Activated gamma-delta T cell treated with anti-CD3 and anti-CD28 coated beads, Interleukin-2, amount 50 U/mL, for 16 hours (primary cell): ENCODE results near the gene NFAM1.

ENCODE experiments used
- DNase-seq: peaks from one replicate; pipeline ENCODE4 v3.0.0-alpha.2; 2020; ENCODE audit warnings: low read depth

Gene NFAM1

DNA sequence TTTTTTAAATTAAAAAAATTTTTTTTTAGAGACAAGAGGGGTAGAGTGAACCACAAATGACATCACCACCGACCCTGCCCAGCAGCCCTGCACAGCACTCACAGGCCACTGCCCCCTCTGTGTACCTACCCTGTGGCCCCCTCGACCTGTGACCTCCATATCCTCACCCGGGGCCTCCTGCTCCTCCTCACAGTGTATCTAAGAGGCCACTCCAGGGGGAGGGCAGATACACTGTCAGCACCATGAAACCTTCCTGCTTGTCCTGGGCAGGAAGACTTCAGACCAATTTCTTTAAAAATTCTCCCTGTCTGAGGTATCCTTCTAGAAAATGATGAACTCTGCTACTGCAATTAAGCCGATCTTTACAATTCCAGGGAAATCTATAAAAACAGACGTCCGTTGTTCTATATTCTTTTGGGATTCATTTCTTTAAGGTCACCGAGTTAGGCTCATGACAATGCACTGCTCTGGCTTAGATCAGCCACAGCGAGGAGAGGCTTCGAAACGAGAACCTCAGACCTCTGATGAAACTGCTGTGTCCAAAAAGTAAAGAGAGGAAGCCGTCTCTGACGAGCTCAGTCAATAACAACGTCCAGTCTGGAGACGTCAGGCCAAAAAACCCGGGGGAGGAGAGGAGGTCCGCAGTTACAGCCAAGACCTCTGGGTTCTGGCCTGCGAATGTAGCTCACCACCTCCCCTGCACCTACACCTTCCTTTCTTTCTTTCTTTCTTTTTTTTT is 17.5 kb downstream of the NFAM1 start:
- DNase-seq = no peak

GRCh38 chr22:42414021-42414420 is 18.2 kb downstream of the NFAM1 start:
- DNase-seq = no peak

DNA sequence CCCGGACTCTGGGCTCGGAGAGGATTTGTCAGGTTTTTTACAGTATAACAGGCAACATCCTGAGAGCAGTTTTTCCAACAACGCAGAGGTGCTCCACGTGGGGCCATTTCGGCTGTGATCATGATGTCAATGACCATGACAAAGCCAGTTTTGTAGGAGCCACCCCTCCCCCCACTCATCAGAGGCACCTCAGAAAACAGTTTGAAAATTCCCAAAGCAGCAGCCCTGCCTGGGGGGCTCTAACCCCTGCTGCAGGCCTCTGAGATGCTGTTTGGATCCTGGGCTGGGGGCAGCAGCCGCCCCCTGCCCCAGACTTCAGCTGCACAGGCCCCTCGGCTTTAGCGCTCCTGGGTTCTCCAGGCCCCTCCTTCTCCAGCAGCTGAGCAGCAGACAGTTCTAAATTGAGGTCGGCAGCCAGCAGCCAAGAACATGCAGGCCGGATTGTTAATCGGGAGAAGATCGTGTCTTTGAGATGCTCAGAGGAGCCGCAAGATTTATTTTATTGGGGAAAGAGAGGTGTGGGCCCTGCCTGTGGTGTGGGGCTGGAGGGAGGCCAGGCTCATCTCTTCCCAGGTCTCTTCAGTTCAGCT is 19.4 kb downstream of the NFAM1 start:
- DNase-seq = no peak

GRCh38 chr22:42410708-42411107 is 21.5 kb downstream of the NFAM1 start:
- DNase-seq = no peak

DNA sequence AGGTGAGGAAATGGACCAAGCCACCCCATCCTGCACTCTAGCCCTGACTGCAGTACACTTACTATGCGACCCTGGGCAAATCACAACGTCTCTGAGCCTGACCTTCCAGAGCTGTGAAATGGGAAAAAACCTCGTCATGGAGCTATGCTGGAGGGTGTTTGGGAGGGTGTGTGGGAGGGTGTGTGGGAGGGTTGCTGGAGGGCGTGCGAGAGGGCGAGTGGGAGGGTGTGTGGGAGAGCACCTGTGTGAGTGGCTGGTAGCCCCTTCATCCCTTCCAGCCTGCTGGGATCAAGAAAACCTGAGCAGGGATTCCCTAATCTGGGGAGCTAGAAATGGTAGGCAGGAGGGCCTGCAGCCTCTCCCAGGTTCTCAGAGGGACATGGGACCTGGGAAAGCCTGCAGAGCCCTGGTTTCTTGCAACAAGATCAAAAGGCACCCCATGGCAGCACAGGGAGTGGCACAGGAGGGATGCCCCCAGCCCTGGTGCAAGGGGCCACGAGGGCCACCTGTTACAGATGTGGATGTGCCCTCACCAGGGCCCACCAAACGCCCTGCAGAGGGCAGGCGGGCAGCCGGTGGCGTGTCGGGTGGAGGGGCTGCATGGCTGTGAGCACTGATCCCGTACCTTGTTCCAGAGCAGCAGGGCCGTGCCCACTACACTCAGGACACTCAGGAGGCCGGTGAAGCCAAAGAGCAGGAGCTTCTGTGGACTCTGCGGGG is 23.2 kb downstream of the NFAM1 start:
- DNase-seq = no peak

GRCh38 chr22:42408276-42408675 is 23.9 kb downstream of the NFAM1 start:
- DNase-seq = no peak

GRCh38 chr22:42404266-42404665 is 27.9 kb downstream of the NFAM1 start:
- DNase-seq = no peak

DNA sequence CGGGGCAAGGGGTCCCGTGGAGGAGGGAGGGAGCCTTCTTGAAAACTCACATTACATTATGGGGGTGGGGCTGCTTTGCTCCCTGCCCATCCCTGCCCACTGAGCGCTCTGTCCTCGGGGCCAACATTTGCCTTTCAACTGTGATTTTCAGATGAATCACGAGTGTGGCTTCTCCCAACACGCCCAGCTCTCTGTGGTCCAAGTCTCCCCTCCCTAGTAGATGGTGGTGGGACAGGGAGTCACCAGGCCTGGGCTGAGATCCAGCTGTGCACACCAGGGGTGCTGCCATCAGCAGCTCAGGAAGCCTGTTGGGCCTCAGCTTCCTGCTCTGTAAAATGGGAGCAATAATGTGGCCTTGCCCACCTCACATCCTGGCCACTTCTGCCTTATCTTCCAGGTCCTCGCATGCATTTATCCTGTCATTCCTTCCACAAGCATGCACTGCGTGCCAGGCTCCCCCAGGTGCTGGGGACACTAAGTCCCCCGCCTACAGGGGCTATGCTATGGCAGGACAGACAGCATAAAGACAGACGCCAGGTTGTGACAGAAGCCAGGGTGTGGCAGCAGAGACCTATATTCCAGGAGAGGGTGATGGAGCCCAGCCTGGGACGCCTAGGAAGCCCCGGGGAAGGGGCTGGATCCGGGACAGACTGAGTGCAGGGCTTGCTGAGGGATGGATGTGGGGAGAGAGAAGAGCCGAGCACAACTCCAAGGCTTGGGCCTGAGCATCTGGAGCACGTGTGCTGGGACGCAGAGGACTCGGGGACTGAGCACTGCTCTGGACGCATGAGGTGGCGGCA is 30.5 kb downstream of the NFAM1 start:
- DNase-seq = no peak

- DNase-seq = no peak
Measured at GRCh38 chr22:42400811-42401534, 31.2 kb downstream of the NFAM1 start.

DNA sequence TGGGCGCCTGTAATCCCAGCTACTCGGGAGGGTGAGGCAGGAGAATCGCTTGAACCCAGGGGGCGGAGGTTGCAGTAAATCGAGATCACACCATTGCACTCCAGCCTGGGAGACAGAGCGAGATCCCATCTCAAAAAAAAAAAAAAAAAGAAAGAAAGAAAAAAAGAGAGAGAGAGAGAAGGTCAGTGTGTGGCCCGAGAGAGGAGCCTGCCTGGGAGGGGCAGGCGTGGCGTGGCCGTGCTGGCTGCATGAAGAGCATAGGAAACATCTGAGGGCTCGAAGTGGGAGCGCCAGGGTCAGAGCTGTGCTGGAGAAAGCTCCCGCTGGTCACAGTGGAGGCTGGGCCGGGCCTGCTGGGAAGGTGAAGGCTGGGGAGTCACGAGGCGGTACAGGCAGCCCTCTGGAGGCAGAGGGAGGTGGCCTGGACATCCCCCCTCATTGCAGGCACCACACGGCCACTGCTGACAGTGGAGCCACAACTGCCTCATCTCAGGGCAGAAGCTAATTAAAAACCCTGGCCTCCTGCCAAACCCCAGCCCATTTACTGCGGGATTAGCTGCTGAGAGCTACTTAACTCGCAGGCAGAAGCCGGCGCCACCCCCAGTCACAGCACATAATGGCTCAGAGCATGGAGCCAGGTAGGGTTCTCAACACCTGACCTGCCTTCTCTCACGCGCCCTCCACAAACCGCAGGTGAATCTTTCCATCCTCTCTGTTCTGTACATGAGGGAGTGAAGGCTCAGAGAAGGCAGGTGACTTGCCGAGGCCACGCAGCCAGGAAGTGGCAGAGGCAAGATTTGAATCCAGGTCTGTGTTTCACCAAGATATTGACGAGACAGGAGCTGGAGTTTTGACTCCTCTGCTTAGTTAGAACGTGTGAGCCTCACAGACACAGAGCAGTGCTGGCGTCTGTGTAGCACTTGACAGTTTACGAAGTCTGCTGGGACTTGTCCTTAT is 32.6 kb downstream of the NFAM1 start:
- DNase-seq = no peak

DNA sequence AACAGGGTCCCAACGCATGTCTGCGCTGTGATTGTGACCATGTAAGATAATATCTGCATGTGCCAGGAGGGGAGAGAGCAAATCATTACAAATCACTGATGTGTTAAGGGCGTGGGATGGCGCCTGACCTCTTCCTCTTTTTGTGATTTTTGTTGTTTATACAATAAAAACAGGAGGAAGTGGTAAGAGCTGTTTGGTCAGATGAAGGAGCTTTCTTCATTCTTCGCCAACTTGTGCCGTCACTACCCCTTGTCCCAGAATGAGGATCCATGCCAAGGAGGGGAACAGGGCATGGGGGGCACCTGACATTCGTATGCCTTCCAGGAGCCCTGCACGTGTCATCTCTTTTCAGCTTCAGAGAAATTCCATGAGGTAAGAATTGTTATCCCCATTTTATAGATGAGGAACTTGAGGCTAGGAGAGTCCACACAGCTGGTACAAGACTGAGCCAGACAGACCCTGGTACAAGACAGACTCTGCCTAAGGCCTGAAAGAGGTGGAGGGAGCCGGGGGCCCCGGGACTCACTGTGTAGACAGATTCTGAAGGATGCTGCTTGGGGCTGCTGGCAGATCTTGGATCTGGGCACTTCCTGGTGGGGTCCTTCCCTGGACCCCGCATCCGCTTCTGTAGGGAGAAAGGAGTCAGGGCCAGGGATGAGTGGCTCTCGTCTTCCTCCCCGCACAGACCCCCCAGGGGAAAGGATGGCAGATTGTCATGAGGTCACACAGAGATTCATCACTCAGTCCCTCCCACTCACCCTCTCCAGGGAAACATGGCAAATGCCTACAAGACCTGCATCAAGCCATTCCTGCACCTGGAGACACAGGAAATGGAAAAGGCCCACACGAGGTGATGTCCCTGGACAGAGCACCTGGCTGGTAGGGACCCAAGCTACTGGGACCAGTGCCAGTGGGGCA is 34.6 kb downstream of the NFAM1 start:
- DNase-seq = no peak

- no peak for DNase-seq
Measured at GRCh38 chr22:42396621-42397331, 35.4 kb downstream of the NFAM1 start.

GRCh38 chr22:42389143-42389542 is 43.1 kb downstream of the NFAM1 start:
- no peak for DNase-seq

DNA sequence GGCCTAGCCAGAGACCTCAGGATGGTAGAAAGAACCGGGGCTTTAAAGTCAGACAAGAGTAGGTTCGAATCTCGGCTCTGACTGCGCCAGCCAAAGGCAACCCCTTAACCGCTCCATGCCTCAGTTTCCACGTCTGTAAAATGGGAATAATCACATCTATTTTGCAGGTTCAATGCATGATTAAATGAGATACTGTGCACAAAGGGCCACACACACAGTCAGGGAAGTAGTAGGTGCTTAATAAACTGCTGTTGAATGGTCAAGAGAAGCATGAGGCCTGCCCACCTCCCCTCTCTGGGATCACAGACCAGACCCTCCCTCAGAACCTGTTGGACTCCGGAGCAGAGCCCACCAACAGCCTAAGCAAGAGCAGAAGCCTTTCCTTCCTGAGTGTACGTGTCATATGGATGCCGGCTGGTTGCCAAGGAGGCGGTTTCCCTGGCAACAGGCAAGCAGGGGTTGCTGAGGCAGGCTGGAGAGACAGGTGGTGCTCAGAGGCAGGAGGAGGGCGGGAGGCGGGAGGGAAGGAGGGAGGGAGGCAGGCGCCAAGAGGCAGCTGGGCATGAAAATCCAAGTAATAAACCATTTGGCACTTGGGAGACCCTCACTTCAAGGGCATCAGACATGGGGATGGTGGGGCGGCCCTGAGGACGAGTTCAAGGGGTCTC is 43.9 kb downstream of the NFAM1 start:
- no peak for DNase-seq

GRCh38 chr22:42387631-42388030 is 44.6 kb downstream of the NFAM1 start:
- DNase-seq = no peak

DNA sequence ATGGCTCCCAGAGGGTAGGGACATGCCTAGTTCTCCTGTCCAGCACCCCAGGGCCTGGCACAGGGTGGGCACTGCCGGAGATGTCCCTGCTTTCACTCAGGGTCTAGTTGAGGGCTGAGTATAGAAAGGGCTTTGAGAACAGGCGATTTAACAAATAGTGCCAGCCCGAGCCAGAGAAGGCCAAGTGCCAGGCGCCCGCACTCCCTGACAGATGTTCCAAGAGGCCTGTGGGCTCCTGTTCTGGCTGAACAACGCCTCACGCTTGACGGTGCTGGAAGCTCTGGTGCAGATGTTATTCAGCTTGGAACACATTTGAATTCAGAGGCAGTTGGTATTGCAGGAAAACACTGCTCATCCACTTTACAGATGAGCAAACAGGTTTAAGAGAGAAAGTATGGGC is 46.5 kb downstream of the NFAM1 start:
- DNase-seq = no peak

DNA sequence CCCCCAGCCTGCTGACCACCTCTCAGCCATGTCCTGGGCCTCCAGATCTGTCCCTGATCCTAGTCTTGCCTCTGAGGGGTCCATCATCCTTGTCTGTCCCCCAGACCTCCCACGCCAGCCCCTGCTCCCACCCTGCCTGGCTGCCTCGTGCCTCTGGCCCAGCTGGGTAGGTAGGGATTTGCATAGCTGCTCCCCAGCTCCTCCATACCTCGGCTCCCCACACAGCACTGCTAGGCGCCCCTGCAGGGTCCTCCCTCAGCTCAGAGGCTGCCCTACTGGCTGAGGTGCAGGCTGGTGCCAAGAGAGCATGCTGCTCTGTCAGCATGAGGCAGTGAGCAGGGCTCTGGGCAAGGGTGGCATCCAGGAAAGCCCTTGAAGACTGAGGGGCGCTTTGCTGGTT is 47.7 kb downstream of the NFAM1 start:
- no peak for DNase-seq

DNA sequence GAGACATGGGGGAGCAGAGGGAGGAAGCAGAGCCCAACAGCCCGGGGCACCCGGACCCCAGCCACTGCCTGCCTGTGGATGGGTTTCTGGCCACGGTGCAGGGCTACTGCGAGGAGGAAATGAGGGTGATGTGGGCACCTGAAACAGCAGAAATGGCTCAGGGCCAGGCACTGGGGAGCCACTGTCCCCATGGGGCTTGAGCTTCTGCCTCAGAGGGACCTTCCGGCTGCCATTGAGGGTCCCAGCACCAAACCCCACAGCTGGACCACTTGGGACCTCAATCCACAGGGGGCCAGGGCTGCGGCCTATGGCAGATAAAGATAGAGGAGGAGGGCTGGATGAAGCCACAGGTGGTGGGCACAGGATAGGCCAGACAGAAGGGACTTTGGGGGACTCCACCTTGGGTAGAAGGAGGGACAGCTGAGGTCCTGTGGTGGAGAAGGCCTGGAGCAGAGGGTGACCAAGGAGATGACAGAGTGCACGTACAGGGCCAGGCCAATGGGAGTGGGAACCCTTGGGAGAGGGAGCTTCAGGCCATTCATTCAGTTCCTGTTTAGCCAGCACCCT is 48.3 kb downstream of the NFAM1 start:
- no peak for DNase-seq
